ENCODE measurements around the gene REEP5. TPM values are rescaled to one million over a fixed set of nuclear protein-coding genes. Genes with fewer than 3 reads are reported as not detected.
"Not testable (repeated sequence)": the region's sequence is repeated elsewhere in the genome, so short reads cannot be mapped to it uniquely, and the experiment has no call there.

REEP5 gene
- total and polyA plus RNA-seq, 2 of the 8 experiments (the other 6 are each of a cell fraction or from before 2014, with no cell fraction given): 58.3 to 94.3 TPM

- H4K20me1 ChIP-seq (replicated peaks in 1 of 2; ENCODE audit: control insufficient read depth in 1 of 2, insufficient read depth in 2 of 2, low read length in 2 of 2); H3K14ac ChIP-seq (ENCODE audit: insufficient read length); H2BK15ac ChIP-seq (ENCODE audit: low read length); H3K9ac ChIP-seq (replicated peaks in 1 of 4; ENCODE audit: extremely low read depth in 1 of 4, low read depth in 3 of 4, low read length in 3 of 4); H3K4ac ChIP-seq (replicated peaks; ENCODE audit: insufficient read length, low read depth, low read length); FAIRE-seq; H4K91ac ChIP-seq (replicated peaks; ENCODE audit: insufficient read length, low read length); H4K8ac ChIP-seq (ENCODE audit: extremely low read depth, insufficient read depth, low read length); H2BK20ac ChIP-seq (ENCODE audit: low read length); H2BK12ac ChIP-seq (ENCODE audit: low read depth, low read length); H3K79me1 ChIP-seq (ENCODE audit: low read depth, low read length); H3K56ac ChIP-seq (replicated peaks; ENCODE audit: insufficient read length, low read depth, low read length); H4K5ac ChIP-seq (ENCODE audit: insufficient read length, low read depth, low read length); H2BK5ac ChIP-seq (ENCODE audit: low read depth, low read length); H3K79me2 ChIP-seq (ENCODE audit: control insufficient read depth in 1 of 2, insufficient read depth in 2 of 2, low read length in 2 of 2); H3K4me3 ChIP-seq (ENCODE audit: extremely low read depth in 1 of 4, insufficient read depth in 2 of 4, low read depth in 3 of 4, low read length in 4 of 4); H3K4me2 ChIP-seq (ENCODE audit: insufficient read depth in 1 of 2, low read depth in 2 of 2, low read length in 2 of 2); DNase-seq (ENCODE audit: low read depth in 1 of 2, low spot score in 2 of 2); H3K23me2 ChIP-seq (ENCODE audit: low read depth, low read length); H3K23ac ChIP-seq (ENCODE audit: insufficient read length); H3K27me3 ChIP-seq (replicated peaks in 1 of 4; ENCODE audit: control insufficient read depth in 3 of 4, extremely low read depth in 1 of 4, insufficient read depth in 3 of 4, low read length in 3 of 4); H3K36me3 ChIP-seq (ENCODE audit: control insufficient read depth in 2 of 4, insufficient read depth in 4 of 4, low read length in 3 of 4); H3K9me3 ChIP-seq (ENCODE audit: insufficient read depth in 2 of 2, low read depth in 1 of 2, low read length in 1 of 2); H2AK5ac ChIP-seq (ENCODE audit: low read depth, low read length); H3K27ac ChIP-seq (ENCODE audit: low read depth, low read length); H3K4me1 ChIP-seq (replicated peaks in 1 of 4; ENCODE audit: control insufficient read depth in 3 of 4, insufficient read depth in 4 of 4, low read length in 3 of 4); H2AFZ ChIP-seq (ENCODE audit: low read length); H2BK120ac ChIP-seq (replicated peaks; ENCODE audit: low read depth, low read length); H3K18ac ChIP-seq (ENCODE audit: extremely low read depth, low read length): not testable (repeated sequence)
- CTCF ChIA-PET (ENCODE audit: partially characterized antibody): interaction anchor here (1.6 kb wide), 1 partner anchor 44 kb away, joined by 4 read pairs; no protein-coding TSS in a partner anchor
- POLR2A ChIA-PET (ENCODE audit: partially characterized antibody): interaction anchor here (1.6 kb wide), 1 partner anchor 9 kb away, joined by 6 read pairs; no protein-coding TSS in a partner anchor
- WGBS, 2 experiments (ENCODE audit: extremely low coverage in 1 of 2, insufficient coverage in 1 of 2, insufficient read length in 1 of 2, insufficient replicate concordance in 2 of 2, low coverage in 1 of 2, low lambda C conversion rate in 2 of 2, missing lambda C conversion rate in 1 of 2): 90% methylated on average over 8 of the region's 8 CpGs; no CpG with 5 or more reads in 1 of the 2 experiments
Measured at GRCh38 chr5:112892066-112892465, 30.0 kb downstream of the REEP5 start.
